HG03354 (cell line): ENCODE measurements around the gene FBXO4.
"Not testable (repeated sequence)": the region's sequence is repeated elsewhere in the genome, so short reads cannot be mapped to it uniquely, and the experiment has no call there.

Experiments
- ATAC-seq: cut with Tn5 transposase; IDR thresholded peaks from one replicate; pipeline ENCODE4 v1.9.1; 2021; ENCODE audit warnings: mild to moderate bottlenecking; ENCODE audit not compliant: unreplicated experiment, poor library complexity, severe bottlenecking

FBXO4 gene

DNA sequence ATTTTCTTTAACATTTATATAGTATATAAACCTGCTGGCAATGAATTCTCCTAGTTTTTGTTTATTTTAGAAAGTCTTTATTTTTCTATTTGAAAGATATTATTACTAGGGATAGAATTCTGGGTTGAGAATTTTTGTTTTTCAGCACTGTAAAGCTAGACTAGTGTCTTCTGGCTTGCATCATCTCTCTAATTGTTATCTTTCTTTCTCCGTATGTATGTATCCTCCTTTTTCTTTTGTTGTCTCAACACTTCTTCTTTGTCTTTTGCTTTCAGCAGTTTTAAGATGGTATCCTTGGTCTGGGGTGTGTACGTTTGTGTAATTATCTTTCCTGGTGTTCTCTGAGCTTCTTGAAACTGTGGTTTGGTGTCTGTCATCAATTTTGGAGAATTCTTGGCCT is 48.8 kb downstream of the FBXO4 start:
- ATAC-seq = no peak

DNA sequence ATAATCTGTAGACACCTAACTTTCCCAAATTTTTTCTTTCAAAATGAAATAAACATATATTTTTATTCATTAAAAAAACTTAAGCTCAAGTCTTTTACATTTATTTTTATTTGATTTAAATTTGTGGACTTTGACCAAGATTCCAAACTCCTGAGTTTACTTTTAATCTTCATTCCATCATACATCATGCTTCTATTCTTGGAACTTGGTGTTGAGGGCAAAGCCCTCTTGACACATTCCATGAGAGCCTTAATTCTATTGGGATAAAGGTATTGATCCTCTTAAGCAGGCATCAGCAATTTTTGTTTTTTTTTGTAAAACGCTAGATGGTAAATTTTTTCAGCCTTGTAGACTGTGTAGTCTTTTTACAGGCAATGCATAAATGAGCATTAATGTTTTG is 53.6 kb downstream of the FBXO4 start:
- ATAC-seq = no peak

- no peak for ATAC-seq
Observed at GRCh38 chr5:41980396-41980795, 55.3 kb downstream of the FBXO4 start.

- ATAC-seq = no peak
Observed at GRCh38 chr5:41980870-41981269, 55.8 kb downstream of the FBXO4 start.

- not testable (repeated sequence) for ATAC-seq
Observed at GRCh38 chr5:41982858-41983257, 57.8 kb downstream of the FBXO4 start.

DNA sequence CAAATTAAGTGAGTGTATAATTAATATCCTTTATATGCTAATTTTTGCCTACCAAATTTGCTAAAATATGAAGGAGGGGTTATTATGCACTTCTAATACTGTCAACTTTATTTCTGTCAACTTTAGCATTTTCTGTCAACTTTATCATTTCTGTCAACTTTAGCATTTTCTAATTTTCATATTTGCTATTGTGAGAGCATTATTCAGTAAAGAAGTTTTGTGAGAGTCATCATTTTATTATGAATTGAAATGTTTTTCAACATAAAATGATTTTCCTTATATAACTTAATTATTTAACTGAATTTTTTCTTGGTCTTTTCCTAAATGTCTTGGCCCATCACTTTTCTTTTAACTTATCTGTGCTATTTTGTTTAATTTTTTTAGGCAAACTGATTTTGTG is 58.2 kb downstream of the FBXO4 start:
- ATAC-seq = no peak

DNA sequence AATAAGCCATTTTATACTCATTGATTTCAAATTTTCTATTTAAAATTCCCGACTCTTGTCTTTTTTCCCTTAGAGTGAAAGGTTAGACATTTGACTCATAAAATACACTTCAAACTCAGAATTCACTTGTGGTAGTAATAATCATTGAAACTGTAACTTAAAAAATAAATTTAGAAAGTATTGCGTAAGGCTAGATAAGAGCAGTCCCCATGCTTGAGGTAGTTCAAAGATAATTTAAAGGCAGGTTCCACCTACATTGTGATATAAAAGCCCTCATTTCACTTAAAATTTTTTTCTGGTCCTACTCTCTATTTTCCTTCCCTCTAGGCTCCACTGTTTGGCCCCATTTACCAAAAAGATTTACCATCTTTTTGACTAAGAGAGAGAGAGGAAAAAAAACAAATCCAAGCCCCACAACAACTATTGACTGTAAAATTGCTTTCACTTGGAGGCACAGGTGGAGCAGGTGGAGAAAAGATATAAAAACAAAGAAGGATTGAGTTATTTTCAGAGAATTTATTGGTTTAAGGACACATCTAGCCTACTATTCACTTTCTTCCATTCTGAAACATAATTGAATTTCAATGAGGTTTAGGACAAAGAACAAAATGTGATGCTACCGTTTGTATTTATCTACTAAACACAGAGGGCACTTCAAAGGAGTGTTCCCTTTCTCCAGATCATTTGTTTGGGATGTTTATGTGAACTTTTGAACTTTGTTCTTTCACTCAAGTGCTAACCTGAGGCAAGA is 61.0 kb downstream of the FBXO4 start:
- no peak for ATAC-seq
